ENCODE measurements around the gene KIAA2012.

KIAA2012 gene

GRCh38 chr2:202072737-202073401 is at the start of gene KIAA2012:
Gene KIAA2012, plus strand, starts transcription at chr2:202073255. Its CDS starts 373 bp downstream, at chr2:202073628.
- Histone ChIP-seq H3K27me3 (ENCODE audit: control insufficient read depth, insufficient read depth, low read length) (no peaks in the 10 kb centered on the region), H3K9ac (ENCODE audit: low read depth, low read length) (no peak within 1 kb of the TSS), H3K27ac (ENCODE audit: low read depth, low read length) (no peak within 1 kb of the TSS), H3K4me1 (ENCODE audit: control insufficient read depth, insufficient read depth, low read length) (peaks cover 6% of the 10 kb centered on the region), H3K9me3 (ENCODE audit: control insufficient read depth, insufficient read depth, low read length) (no peaks in the 10 kb centered on the region), H3K36me3 (ENCODE audit: control insufficient read depth, insufficient read depth, low read length) (no peaks in the 10 kb centered on the region), H3K4me3 (ENCODE audit: low read depth, low read length) (no peak within 1 kb of the TSS)

GRCh38 chr2:202023904-202024266 is 49.2 kb upstream of the KIAA2012 start:
- Histone ChIP-seq H3K4me3 (ENCODE audit: low read depth, low read length) (peak overlapping the region; percentile 46), H3K27ac (ENCODE audit: low read depth, low read length) (peak overlapping the region; percentile 97)

GRCh38 chr2:202024871-202025270 is 48.2 kb upstream of the KIAA2012 start:
- Histone ChIP-seq H3K4me3 (ENCODE audit: low read depth, low read length) (no peak overlapping the region), H3K27ac (ENCODE audit: low read depth, low read length) (peak overlapping the region; percentile 97), H3K4me1 (ENCODE audit: control insufficient read depth, insufficient read depth, low read length) (peaks cover 47% of the 10 kb centered on the region), H3K9me3 (ENCODE audit: control insufficient read depth, insufficient read depth, low read length) (no peaks in the 10 kb centered on the region), H3K27me3 (ENCODE audit: control insufficient read depth, insufficient read depth, low read length) (peaks cover 13% of the 10 kb centered on the region), H3K36me3 (ENCODE audit: control insufficient read depth, insufficient read depth, low read length) (no peaks in the 10 kb centered on the region), H3K9ac (ENCODE audit: low read depth, low read length) (no peak overlapping the region)

More at GRCh38 chr2:202023904-202024266, 49.2 kb upstream of the KIAA2012 start:
- no peaks in the 10 kb centered on the region for H3K36me3 ChIP-seq (ENCODE audit: control insufficient read depth, insufficient read depth, low read length)
- H3K9ac ChIP-seq (ENCODE audit: low read depth, low read length): peak overlapping the region; percentile 45
- peaks cover 13% of the 10 kb centered on the region for H3K27me3 ChIP-seq (ENCODE audit: control insufficient read depth, insufficient read depth, low read length)
- no peaks in the 10 kb centered on the region for H3K9me3 ChIP-seq (ENCODE audit: control insufficient read depth, insufficient read depth, low read length)
- H3K4me1 ChIP-seq (ENCODE audit: control insufficient read depth, insufficient read depth, low read length): peaks cover 46% of the 10 kb centered on the region

- peaks cover 49% of the 10 kb centered on the region for H3K4me1 ChIP-seq (ENCODE audit: control insufficient read depth, insufficient read depth, low read length)
- no peaks in the 10 kb centered on the region for H3K36me3 ChIP-seq (ENCODE audit: control insufficient read depth, insufficient read depth, low read length)
- no peaks in the 10 kb centered on the region for H3K9me3 ChIP-seq (ENCODE audit: control insufficient read depth, insufficient read depth, low read length)
- H3K9ac ChIP-seq (ENCODE audit: low read depth, low read length): no peak overlapping the region
- H3K4me3 ChIP-seq (ENCODE audit: low read depth, low read length): no peak overlapping the region
- peaks cover 13% of the 10 kb centered on the region for H3K27me3 ChIP-seq (ENCODE audit: control insufficient read depth, insufficient read depth, low read length)
- H3K27ac ChIP-seq (ENCODE audit: low read depth, low read length): no peak overlapping the region
These were observed 47.2 kb upstream of the KIAA2012 start for GRCh38 chr2:202025816-202026215.

GRCh38 chr2:202026507-202026906 is 46.5 kb upstream of the KIAA2012 start:
- H3K27me3 ChIP-seq (ENCODE audit: control insufficient read depth, insufficient read depth, low read length): peaks cover 13% of the 10 kb centered on the region
- peaks cover 56% of the 10 kb centered on the region for H3K4me1 ChIP-seq (ENCODE audit: control insufficient read depth, insufficient read depth, low read length)
- H3K36me3 ChIP-seq (ENCODE audit: control insufficient read depth, insufficient read depth, low read length): no peaks in the 10 kb centered on the region
- H3K27ac ChIP-seq (ENCODE audit: low read depth, low read length): no peak overlapping the region
- no peaks in the 10 kb centered on the region for H3K9me3 ChIP-seq (ENCODE audit: control insufficient read depth, insufficient read depth, low read length)
- H3K4me3 ChIP-seq (ENCODE audit: low read depth, low read length): no peak overlapping the region
- no peak overlapping the region for H3K9ac ChIP-seq (ENCODE audit: low read depth, low read length)

- peaks cover 11% of the 10 kb centered on the region for H3K36me3 ChIP-seq (ENCODE audit: control insufficient read depth, insufficient read depth, low read length)
- no peaks in the 10 kb centered on the region for H3K9me3 ChIP-seq (ENCODE audit: control insufficient read depth, insufficient read depth, low read length)
- H3K9ac ChIP-seq (ENCODE audit: low read depth, low read length): no peak overlapping the region
- H3K27ac ChIP-seq (ENCODE audit: low read depth, low read length): peak overlapping the region; percentile 99
- no peak overlapping the region for H3K4me3 ChIP-seq (ENCODE audit: low read depth, low read length)
- peaks cover 11% of the 10 kb centered on the region for H3K27me3 ChIP-seq (ENCODE audit: control insufficient read depth, insufficient read depth, low read length)
- H3K4me1 ChIP-seq (ENCODE audit: control insufficient read depth, insufficient read depth, low read length): peaks cover 28% of the 10 kb centered on the region
These were observed 42.4 kb upstream of the KIAA2012 start for GRCh38 chr2:202030691-202031090.

GRCh38 chr2:202031246-202031951 is 41.7 kb upstream of the KIAA2012 start:
- peaks cover 21% of the 10 kb centered on the region for H3K4me1 ChIP-seq (ENCODE audit: control insufficient read depth, insufficient read depth, low read length)
- H3K9ac ChIP-seq (ENCODE audit: low read depth, low read length): 0 out of 2 replicates have a peak overlapping the region, but pooled peaks have one; percentile 97
- H3K9me3 ChIP-seq (ENCODE audit: control insufficient read depth, insufficient read depth, low read length): no peaks in the 10 kb centered on the region
- H3K4me3 ChIP-seq (ENCODE audit: low read depth, low read length): peak overlapping the region; percentile 92
- H3K27ac ChIP-seq (ENCODE audit: low read depth, low read length): peak overlapping the region; percentile 99
- H3K36me3 ChIP-seq (ENCODE audit: control insufficient read depth, insufficient read depth, low read length): peaks cover 18% of the 10 kb centered on the region
- peaks cover 4% of the 10 kb centered on the region for H3K27me3 ChIP-seq (ENCODE audit: control insufficient read depth, insufficient read depth, low read length)

- H3K36me3 ChIP-seq (ENCODE audit: control insufficient read depth, insufficient read depth, low read length): peaks cover 33% of the 10 kb centered on the region
- H3K9me3 ChIP-seq (ENCODE audit: control insufficient read depth, insufficient read depth, low read length): no peaks in the 10 kb centered on the region
- no peaks in the 10 kb centered on the region for H3K27me3 ChIP-seq (ENCODE audit: control insufficient read depth, insufficient read depth, low read length)
- peak overlapping the region; percentile 99 for H3K27ac ChIP-seq (ENCODE audit: low read depth, low read length)
- H3K9ac ChIP-seq (ENCODE audit: low read depth, low read length): peak overlapping the region; percentile 97
- peak overlapping the region; percentile 92 for H3K4me3 ChIP-seq (ENCODE audit: low read depth, low read length)
- H3K4me1 ChIP-seq (ENCODE audit: control insufficient read depth, insufficient read depth, low read length): peaks cover 20% of the 10 kb centered on the region
These were observed 40.2 kb upstream of the KIAA2012 start for GRCh38 chr2:202032846-202033316.

- H3K36me3 ChIP-seq (ENCODE audit: control insufficient read depth, insufficient read depth, low read length): peaks cover 40% of the 10 kb centered on the region
- no peaks in the 10 kb centered on the region for H3K9me3 ChIP-seq (ENCODE audit: control insufficient read depth, insufficient read depth, low read length)
- H3K4me1 ChIP-seq (ENCODE audit: control insufficient read depth, insufficient read depth, low read length): peaks cover 27% of the 10 kb centered on the region
- H3K27me3 ChIP-seq (ENCODE audit: control insufficient read depth, insufficient read depth, low read length): no peaks in the 10 kb centered on the region
- H3K4me3 ChIP-seq (ENCODE audit: low read depth, low read length): peak within 1 kb of the TSS; percentile 93
- peak within 1 kb of the TSS; percentile 99 for H3K27ac ChIP-seq (ENCODE audit: low read depth, low read length)
- peak within 1 kb of the TSS; percentile 97 for H3K9ac ChIP-seq (ENCODE audit: low read depth, low read length)
These were observed 39.5 kb upstream of the KIAA2012 start, which contains the start of gene FZD7 for GRCh38 chr2:202033317-202034248. Gene FZD7, plus strand, starts transcription at chr2:202033855. Its CDS starts 793 bp downstream, at chr2:202034648.

- no peaks in the 10 kb centered on the region for H3K27me3 ChIP-seq (ENCODE audit: control insufficient read depth, insufficient read depth, low read length)
- peaks cover 35% of the 10 kb centered on the region for H3K4me1 ChIP-seq (ENCODE audit: control insufficient read depth, insufficient read depth, low read length)
- H3K4me3 ChIP-seq (ENCODE audit: low read depth, low read length): peak overlapping the region; percentile 93
- no peaks in the 10 kb centered on the region for H3K9me3 ChIP-seq (ENCODE audit: control insufficient read depth, insufficient read depth, low read length)
- H3K9ac ChIP-seq (ENCODE audit: low read depth, low read length): peak overlapping the region; percentile 88
- H3K27ac ChIP-seq (ENCODE audit: low read depth, low read length): peak overlapping the region; percentile 95
- peaks cover 41% of the 10 kb centered on the region for H3K36me3 ChIP-seq (ENCODE audit: control insufficient read depth, insufficient read depth, low read length)
These were observed 38.6 kb upstream of the KIAA2012 start for GRCh38 chr2:202034249-202035088.
